Measurements from ENCODE around the gene ABI1. TPM values are rescaled to one million over a fixed set of nuclear protein-coding genes. Genes with fewer than 3 reads are reported as not detected.

Gene ABI1
- total and polyA plus RNA-seq, 4 donors: 10.7 to 18.3 (median 14.3) TPM

- Histone ChIP-seq H3K4me3 (ENCODE audit: low read depth in 1 of 3, low read length in 3 of 3) (no peak overlapping the region), H3K9me3 (ENCODE audit: control insufficient read depth in 4 of 4, low read length in 3 of 4) (no peaks in the 10 kb centered on the region), H3K27ac (ENCODE audit: low read depth in 1 of 2, low read length in 2 of 2) (no peak overlapping the region), H3K36me3 (ENCODE audit: control insufficient read depth in 4 of 4, insufficient read depth in 3 of 4, low read depth in 1 of 4, low read length in 3 of 4) (peaks cover 2 to 14% (median 6%) of the 10 kb centered on the region in 4 donors), H3K27me3 (ENCODE audit: control insufficient read depth in 4 of 4, insufficient read depth in 4 of 4, low read length in 3 of 4) (no peaks in the 10 kb centered on the region), H3K4me1 (ENCODE audit: control insufficient read depth in 4 of 4, insufficient read depth in 4 of 4, low read length in 3 of 4) (peaks cover 0 to 2% (median 0%) of the 10 kb centered on the region in 4 donors), H3K9ac (ENCODE audit: low read depth in 1 of 2, low read length in 2 of 2) (no peak overlapping the region)
- 91% methylated on average over 2 of the region's 2 CpGs for WGBS
- TF ChIP-seq GABPA (IDR thresholded peaks at IDR 0.05 in 1 of 2, conservative IDR thresholded peaks at IDR 0.05 in 1 of 2) (no peak), FOXA1 (IDR thresholded peaks at IDR 0.05) (no peak), FOXA2 (IDR thresholded peaks at IDR 0.05) (no peak), HNF4G (IDR thresholded peaks at IDR 0.05) (no peak), JUND (IDR thresholded peaks at IDR 0.05) (no peak), SP1 (IDR thresholded peaks at IDR 0.05) (no peak), NR2F2 (IDR thresholded peaks at IDR 0.05) (no peak), YY1 (IDR thresholded peaks at IDR 0.05) (no peak), HNF4A (conservative IDR thresholded peaks at IDR 0.05) (no peak)
- TF ChIP-seq, protein P1, sequence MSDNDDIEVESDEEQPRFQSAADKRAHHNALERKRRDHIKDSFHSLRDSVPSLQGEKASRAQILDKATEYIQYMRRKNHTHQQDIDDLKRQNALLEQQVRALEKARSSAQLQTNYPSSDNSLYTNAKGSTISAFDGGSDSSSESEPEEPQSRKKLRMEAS (IDR thresholded peaks at IDR 0.05): no peak
- DNase-seq (ENCODE audit: low spot score): no peak
Measured at GRCh38 chr10:26715137-26715487, 145.6 kb downstream of the ABI1 start.

DNA sequence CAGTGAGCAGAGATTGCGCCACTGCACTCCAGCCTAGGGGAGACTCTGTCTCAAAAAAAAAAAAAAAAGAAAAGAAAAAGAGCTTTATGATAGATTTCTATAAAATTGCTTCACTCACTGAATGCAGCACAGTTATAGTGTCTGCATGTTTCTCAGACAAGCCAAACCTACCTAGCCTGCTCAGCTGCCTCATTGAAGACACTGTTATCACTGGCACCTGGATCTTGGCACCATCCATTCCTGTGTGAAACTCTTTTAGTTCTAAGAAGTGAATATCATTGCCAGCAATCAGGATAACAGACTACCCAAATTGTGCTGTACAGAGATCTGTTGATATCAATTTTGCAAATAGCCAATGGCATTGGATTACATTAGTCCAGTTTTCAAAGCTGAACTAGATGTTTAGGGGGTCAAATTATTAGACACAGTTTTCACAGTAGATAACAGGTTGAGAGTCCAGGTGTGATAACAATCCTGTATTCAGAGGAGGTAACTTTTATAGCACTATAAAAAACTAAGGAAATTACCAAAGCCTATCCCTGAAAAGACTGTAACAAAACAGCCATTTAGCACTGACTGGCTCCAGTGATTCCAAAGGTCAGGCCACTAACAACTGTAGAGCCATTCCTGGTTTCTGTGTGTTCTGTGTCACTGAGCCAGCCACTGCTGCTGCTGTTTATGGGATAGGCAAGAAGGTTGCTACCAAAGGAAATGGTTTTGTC, 146.2 kb downstream of the ABI1 start:
- no peaks in the 10 kb centered on the region for H3K9me3 ChIP-seq (ENCODE audit: control insufficient read depth in 4 of 4, low read length in 3 of 4)
- H3K27ac ChIP-seq (ENCODE audit: low read depth in 1 of 2, low read length in 2 of 2): no peak overlapping the region
- 88% methylated on average over 1 of the region's 1 CpG for WGBS
- no peaks in the 10 kb centered on the region for H3K27me3 ChIP-seq (ENCODE audit: control insufficient read depth in 4 of 4, insufficient read depth in 4 of 4, low read length in 3 of 4)
- DNase-seq (ENCODE audit: low spot score): no peak
- peaks cover 2 to 14% (median 6%) of the 10 kb centered on the region in 4 donors for H3K36me3 ChIP-seq (ENCODE audit: control insufficient read depth in 4 of 4, insufficient read depth in 3 of 4, low read depth in 1 of 4, low read length in 3 of 4)
- no peak for TF ChIP-seq EGR1 (IDR thresholded peaks at IDR 0.05; ENCODE audit: low read depth in 2 of 2)
- peak; percentile 82 for TF ChIP-seq SP1 (IDR thresholded peaks at IDR 0.05)
- TF ChIP-seq, protein P2, sequence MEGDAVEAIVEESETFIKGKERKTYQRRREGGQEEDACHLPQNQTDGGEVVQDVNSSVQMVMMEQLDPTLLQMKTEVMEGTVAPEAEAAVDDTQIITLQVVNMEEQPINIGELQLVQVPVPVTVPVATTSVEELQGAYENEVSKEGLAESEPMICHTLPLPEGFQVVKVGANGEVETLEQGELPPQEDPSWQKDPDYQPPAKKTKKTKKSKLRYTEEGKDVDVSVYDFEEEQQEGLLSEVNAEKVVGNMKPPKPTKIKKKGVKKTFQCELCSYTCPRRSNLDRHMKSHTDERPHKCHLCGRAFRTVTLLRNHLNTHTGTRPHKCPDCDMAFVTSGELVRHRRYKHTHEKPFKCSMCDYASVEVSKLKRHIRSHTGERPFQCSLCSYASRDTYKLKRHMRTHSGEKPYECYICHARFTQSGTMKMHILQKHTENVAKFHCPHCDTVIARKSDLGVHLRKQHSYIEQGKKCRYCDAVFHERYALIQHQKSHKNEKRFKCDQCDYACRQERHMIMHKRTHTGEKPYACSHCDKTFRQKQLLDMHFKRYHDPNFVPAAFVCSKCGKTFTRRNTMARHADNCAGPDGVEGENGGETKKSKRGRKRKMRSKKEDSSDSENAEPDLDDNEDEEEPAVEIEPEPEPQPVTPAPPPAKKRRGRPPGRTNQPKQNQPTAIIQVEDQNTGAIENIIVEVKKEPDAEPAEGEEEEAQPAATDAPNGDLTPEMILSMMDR (IDR thresholded peaks at IDR 0.05; ENCODE audit: low read depth, low read length, missing input control): no peak
- peak; percentile 13 to 28 for TF ChIP-seq RAD21 (IDR thresholded peaks at IDR 0.05)
- peak; percentile 48 for TF ChIP-seq YY1 (IDR thresholded peaks at IDR 0.05)
- TF ChIP-seq HNF4G (IDR thresholded peaks at IDR 0.05): peak; percentile 70
- peak; percentile 7 to 10 for TF ChIP-seq RXRA (IDR thresholded peaks at IDR 0.05)
- TF ChIP-seq TAF1 (conservative IDR thresholded peaks at IDR 0.05): no peak
- peak; percentile 81 to 82 for TF ChIP-seq HNF4A (conservative IDR thresholded peaks at IDR 0.05)
- no peak for TF ChIP-seq NR2F2 (IDR thresholded peaks at IDR 0.05)
- TF ChIP-seq FOXA1 (IDR thresholded peaks at IDR 0.05): no peak
- no peak for TF ChIP-seq ZBTB33 (IDR thresholded peaks at IDR 0.05)
- no peak for TF ChIP-seq FOXA2 (IDR thresholded peaks at IDR 0.05)
- H3K4me3 ChIP-seq (ENCODE audit: low read depth in 1 of 3, low read length in 3 of 3): no peak overlapping the region
- H3K4me1 ChIP-seq (ENCODE audit: control insufficient read depth in 4 of 4, insufficient read depth in 4 of 4, low read length in 3 of 4): peaks cover 0 to 2% (median 0%) of the 10 kb centered on the region in 4 donors
- H3K9ac ChIP-seq (ENCODE audit: low read depth in 1 of 2, low read length in 2 of 2): no peak overlapping the region

Data from liver (tissue), 9 donors.